Measurements from ENCODE around the gene RHOV.

GRCh38 chr15:40906091-40906990, 32.3 kb upstream of the RHOV start:
- TF ChIP-seq, protein P1, sequence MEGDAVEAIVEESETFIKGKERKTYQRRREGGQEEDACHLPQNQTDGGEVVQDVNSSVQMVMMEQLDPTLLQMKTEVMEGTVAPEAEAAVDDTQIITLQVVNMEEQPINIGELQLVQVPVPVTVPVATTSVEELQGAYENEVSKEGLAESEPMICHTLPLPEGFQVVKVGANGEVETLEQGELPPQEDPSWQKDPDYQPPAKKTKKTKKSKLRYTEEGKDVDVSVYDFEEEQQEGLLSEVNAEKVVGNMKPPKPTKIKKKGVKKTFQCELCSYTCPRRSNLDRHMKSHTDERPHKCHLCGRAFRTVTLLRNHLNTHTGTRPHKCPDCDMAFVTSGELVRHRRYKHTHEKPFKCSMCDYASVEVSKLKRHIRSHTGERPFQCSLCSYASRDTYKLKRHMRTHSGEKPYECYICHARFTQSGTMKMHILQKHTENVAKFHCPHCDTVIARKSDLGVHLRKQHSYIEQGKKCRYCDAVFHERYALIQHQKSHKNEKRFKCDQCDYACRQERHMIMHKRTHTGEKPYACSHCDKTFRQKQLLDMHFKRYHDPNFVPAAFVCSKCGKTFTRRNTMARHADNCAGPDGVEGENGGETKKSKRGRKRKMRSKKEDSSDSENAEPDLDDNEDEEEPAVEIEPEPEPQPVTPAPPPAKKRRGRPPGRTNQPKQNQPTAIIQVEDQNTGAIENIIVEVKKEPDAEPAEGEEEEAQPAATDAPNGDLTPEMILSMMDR (IDR thresholded peaks at IDR 0.05), result peak; percentile 80 to 99 (median 96)
- peak; percentile 72 to 82 for TF ChIP-seq POLR2A (IDR thresholded peaks at IDR 0.05)
